GM11168 (cell line): ENCODE data around the gene TSPOAP1.

ENCODE experiments used
- in situ Hi-C: fragments of 300-500 bp; cut with MboI; formaldehyde crosslinking; loops from one replicate; pipeline ENCODE4 v1.12.0; 2022; ENCODE audit warnings: low sequenced_read_pairs; ENCODE audit not compliant: unreplicated experiment

Gene TSPOAP1

GRCh38 chr17:58269557-58270291, 58.9 kb downstream of the TSPOAP1 start:
- in situ Hi-C loops = no loop called here

GRCh38 chr17:58268774-58269556, 59.6 kb downstream of the TSPOAP1 start:
- in situ Hi-C loops = no loop called here

- in situ Hi-C loops = no loop called here
Measured at GRCh38 chr17:58268326-58268725, 60.3 kb downstream of the TSPOAP1 start.

- in situ Hi-C loops = no loop called here
Measured at GRCh38 chr17:58267347-58268324, 61.0 kb downstream of the TSPOAP1 start.

GRCh38 chr17:58265902-58266875, 62.4 kb downstream of the TSPOAP1 start:
- in situ Hi-C loops = no loop called here

- in situ Hi-C loops = no loop called here
Measured at GRCh38 chr17:58265271-58265670, 63.3 kb downstream of the TSPOAP1 start.

GRCh38 chr17:58264407-58265103, 64.0 kb downstream of the TSPOAP1 start:
- in situ Hi-C loops = no loop called here

- in situ Hi-C loops = no loop called here
Measured at GRCh38 chr17:58263773-58264172, 64.8 kb downstream of the TSPOAP1 start.

- in situ Hi-C loops = no loop called here
Measured at GRCh38 chr17:58262149-58262548, 66.4 kb downstream of the TSPOAP1 start.

GRCh38 chr17:58254803-58255202, 73.8 kb downstream of the TSPOAP1 start:
- in situ Hi-C loops = no loop called here

GRCh38 chr17:58253082-58253481, 75.5 kb downstream of the TSPOAP1 start:
- in situ Hi-C loops = no loop called here

GRCh38 chr17:58252141-58252540, 76.5 kb downstream of the TSPOAP1 start:
- in situ Hi-C loops = no loop called here
